Mesothelial cell of epicardium (in vitro differentiated cells): ENCODE results near the gene TGFB2. TPM values are rescaled to one million over a fixed set of nuclear protein-coding genes. Genes with fewer than 3 reads are reported as not detected.

Source experiments
- total RNA-seq: library from RNA; stranded (reverse); gene quantifications from 3 replicates; pipeline ENCODE4 v1.2.1, GENCODE V29; 2021

TGFB2 gene
- total RNA-seq, 1 donor from 2014 or later = 50.6 TPM

Other genes with a start within 250 kb of the TGFB2 start
- gene RRP15, start 60.0 kb upstream of the TGFB2 start, total RNA-seq = 27.2 to 27.6 TPM (median 27.5 TPM) in 3 replicates